SJSA1 (cell line): ENCODE results near the gene SNX4. TPM values are rescaled to one million over a fixed set of nuclear protein-coding genes. Genes with fewer than 3 reads are reported as not detected.
"Not testable (repeated sequence)": the region's sequence is repeated elsewhere in the genome, so short reads cannot be mapped to it uniquely, and the experiment has no call there.

ENCODE experiments used
- DNase-seq, 2 experiments: peaks; one replicate each; pipeline ENCODE4 v3.0.0-alpha.2; 2015 to 2020; ENCODE audit warnings: low spot score in 2 of 2, low read depth in 1 of 2
- H3K27ac ChIP-seq: fragments of 250-450 bp; sonication (Bioruptor Pico); 2 replicates; pipeline ENCODE4 v1.5.1; 2020; ENCODE audit warnings: mild to moderate bottlenecking, moderate library complexity
- H3K27me3 ChIP-seq: fragments of 250-450 bp; sonication (Bioruptor Pico); replicated peaks from 2 replicates; pipeline ENCODE4 v1.5.1; 2020; ENCODE audit warnings: mild to moderate bottlenecking, moderate library complexity
- H3K36me3 ChIP-seq: fragments of 250-450 bp; sonication (Bioruptor Pico); 2 replicates; pipeline ENCODE4 v1.5.1; 2020; ENCODE audit warnings: mild to moderate bottlenecking
- H3K4me1 ChIP-seq: fragments of 250-450 bp; sonication (Bioruptor Pico); replicated peaks from 2 replicates; pipeline ENCODE4 v1.6.1; 2021; ENCODE audit warnings: mild to moderate bottlenecking
- H3K4me3 ChIP-seq: fragments of 250-450 bp; sonication (Bioruptor Pico); 2 replicates; pipeline ENCODE4 v1.5.1; 2020; ENCODE audit warnings: mild to moderate bottlenecking
- H3K9me3 ChIP-seq: fragments of 250-450 bp; sonication (Bioruptor Pico); replicated peaks from 2 replicates; pipeline ENCODE4 v1.5.1; 2020; ENCODE audit warnings: mild to moderate bottlenecking
- total RNA-seq: library from RNA; depleted of rRNA; stranded (reverse); fragments of >200 nt; shearing (Covaris generic); gene quantifications from 2 replicates; pipeline ENCODE4 v1.2.3, GENCODE V29; 2014; rRNA removed

Gene SNX4
- total RNA-seq, 1 experiment from 2014 or later: 78.2 TPM

DNA sequence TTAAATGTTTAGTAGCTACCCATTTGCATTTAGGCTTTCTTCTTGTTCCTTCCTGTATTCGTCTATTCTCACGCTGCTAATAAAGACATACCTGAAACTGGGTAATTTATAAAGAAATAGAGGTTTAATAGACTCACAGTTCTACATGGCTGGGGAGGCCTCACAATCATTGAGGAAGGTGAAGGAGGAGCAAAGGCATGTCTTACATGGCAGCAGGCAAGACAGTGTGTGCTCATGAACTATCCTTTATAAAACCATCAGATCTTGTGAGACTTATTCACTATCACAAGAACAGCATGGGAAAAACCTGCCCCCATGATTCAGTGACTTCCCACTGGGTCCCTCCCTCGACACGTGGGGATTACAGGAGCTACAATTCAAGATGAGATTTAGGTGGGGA is 114.5 kb downstream of the SNX4 start:
- peaks cover 16% of the 10 kb centered on the region for H3K4me1 ChIP-seq
- not testable (repeated sequence) for H3K27ac ChIP-seq, H3K36me3 ChIP-seq, DNase-seq, H3K9me3 ChIP-seq, H3K27me3 ChIP-seq, H3K4me3 ChIP-seq

DNA sequence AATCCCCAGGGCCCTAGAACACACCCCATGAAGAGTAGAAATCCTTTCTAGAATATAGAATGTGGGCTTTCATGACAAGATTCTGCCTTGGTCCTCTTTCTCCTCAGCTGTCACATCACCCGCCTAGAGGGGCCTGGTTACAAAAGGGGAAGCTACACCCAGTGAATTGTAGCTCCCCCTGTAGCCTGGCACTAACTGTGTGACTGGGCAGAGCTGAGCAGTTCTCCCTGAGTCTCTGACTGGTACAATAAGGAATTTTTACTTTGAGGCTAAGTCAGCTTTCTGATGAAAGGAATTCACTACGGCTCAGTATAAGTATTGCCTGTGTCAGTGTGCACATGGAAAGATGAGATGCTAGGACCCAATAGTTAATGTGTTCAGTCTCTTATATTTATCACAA is 116.2 kb downstream of the SNX4 start:
- H3K36me3 ChIP-seq: no peaks in the 10 kb centered on the region
- H3K9me3 ChIP-seq: 0 out of 2 replicates have a peak, but pooled peaks cover 3% of the 10 kb centered on the region
- no peak overlapping the region for H3K27ac ChIP-seq
- peaks cover 17% of the 10 kb centered on the region for H3K4me1 ChIP-seq
- DNase-seq: peak; percentile 22 to 49
- no peaks in the 10 kb centered on the region for H3K27me3 ChIP-seq
- H3K4me3 ChIP-seq: no peak overlapping the region

- Histone ChIP-seq H3K4me3 (no peak overlapping the region), H3K9me3 (0 out of 2 replicates have a peak, but pooled peaks cover 3% of the 10 kb centered on the region), H3K27me3 (no peaks in the 10 kb centered on the region), H3K36me3 (no peaks in the 10 kb centered on the region), H3K4me1 (peaks cover 17% of the 10 kb centered on the region), H3K27ac (no peak overlapping the region)
- no peak for DNase-seq
Measured at GRCh38 chr3:125402639-125403038, 117.4 kb downstream of the SNX4 start.

GRCh38 chr3:125401402-125401801 is 118.6 kb downstream of the SNX4 start:
- Histone ChIP-seq H3K36me3 (no peaks in the 10 kb centered on the region), H3K27me3 (no peaks in the 10 kb centered on the region), H3K9me3 (0 out of 2 replicates have a peak, but pooled peaks cover 3% of the 10 kb centered on the region), H3K27ac (peak overlapping the region; percentile 73), H3K4me1 (peaks cover 17% of the 10 kb centered on the region), H3K4me3 (no peak overlapping the region)
- peak; percentile 57 to 73 for DNase-seq

GRCh38 chr3:125398952-125399351 is 121.0 kb downstream of the SNX4 start:
- DNase-seq: no peak
- H3K27me3 ChIP-seq: no peaks in the 10 kb centered on the region
- H3K4me3 ChIP-seq: no peak overlapping the region

More at GRCh38 chr3:125398952-125399351, 121.0 kb downstream of the SNX4 start:
- Histone ChIP-seq H3K36me3 (no peaks in the 10 kb centered on the region), H3K4me1 (peaks cover 15% of the 10 kb centered on the region), H3K27ac (no peak overlapping the region), H3K9me3 (no peaks in the 10 kb centered on the region)

Other genes starting within 250 kb of the SNX4 start
- gene ZNF148, start 144.9 kb downstream of the SNX4 start, total RNA-seq: 17.2 and 25.5 TPM in 2 replicates
- 4.2 and 7.6 TPM in 2 replicates for gene OSBPL11, start 75.3 kb upstream of the SNX4 start, total RNA-seq